H1 (cell line): ENCODE measurements around the gene CRYGN. TPM values are rescaled to one million over a fixed set of nuclear protein-coding genes. Genes with fewer than 3 reads are reported as not detected.

Source experiments
- CTCF ChIA-PET: fragments of 300-600 bp; sonication (Branson Sonifier 250); formaldehyde crosslinking; loops from one replicate; lab custom pipeline; 2021; ENCODE audit not compliant: partially characterized antibody; lab: Charles Lee
- POLR2A ChIA-PET: fragments of 300-600 bp; sonication (Branson Sonifier 250); formaldehyde crosslinking; loops from one replicate; lab custom pipeline; 2021; ENCODE audit warnings: inconsistent platforms; ENCODE audit not compliant: partially characterized antibody; lab: Charles Lee
- DNase-seq, 2 experiments: peaks; one replicate each; pipeline versions ENCODE4 v3.0.0 to v3.0.0-alpha.2; 2010 to 2022; ENCODE audit warnings: low spot score in 2 of 2, low read depth in 1 of 2, mixed read lengths in 1 of 2
- FAIRE-seq: peaks from 2 replicates; lab custom pipeline; 2011; peaks lifted over from hg19 to GRCh38; lab: Jason Lieb, UNC
- H2AFZ ChIP-seq: 2 replicates; pipeline ENCODE4 v1.8.1; 2012; ENCODE audit warnings: low read length, inconsistent platforms
- H2AK5ac ChIP-seq: 2 replicates; pipeline ENCODE4 v1.6.1; 2013; ENCODE audit warnings: low read depth, low read length
- H2BK120ac ChIP-seq: replicated peaks from 2 replicates; pipeline ENCODE3; 2013; ENCODE audit warnings: low read depth, low read length, inconsistent platforms
- H2BK12ac ChIP-seq: 2 replicates; pipeline ENCODE4 v1.6.1; 2013; ENCODE audit warnings: low read depth, low read length
- H2BK15ac ChIP-seq: 2 replicates; pipeline ENCODE4 v1.6.1; 2013; ENCODE audit warnings: low read length
- H2BK20ac ChIP-seq: 2 replicates; pipeline ENCODE4 v1.6.1; 2013; ENCODE audit warnings: low read length
- H2BK5ac ChIP-seq: 2 replicates; pipeline ENCODE4 v1.6.1; 2013; ENCODE audit warnings: low read depth, low read length
- H3K14ac ChIP-seq: 2 replicates; pipeline ENCODE4 v1.6.1; 2013; ENCODE audit warnings: inconsistent platforms; ENCODE audit not compliant: insufficient read length
- H3K18ac ChIP-seq: 2 replicates; pipeline ENCODE4 v1.6.1; 2013; ENCODE audit warnings: low read length; ENCODE audit errors: extremely low read depth
- H3K23ac ChIP-seq: 2 replicates; pipeline ENCODE4 v1.6.1; 2013; ENCODE audit warnings: inconsistent platforms; ENCODE audit not compliant: insufficient read length
- H3K23me2 ChIP-seq: 2 replicates; pipeline ENCODE4 v1.6.1; 2013; ENCODE audit warnings: low read depth, low read length
- H3K27ac ChIP-seq: 2 replicates; pipeline ENCODE4 v1.6.1; 2011; ENCODE audit warnings: low read depth, low read length, inconsistent platforms
- H3K27me3 ChIP-seq, 4 experiments: replicated peaks in 1 of 4; 1 replicate in 1 of 4; 2 replicates in 3 of 4; pipeline versions ENCODE4 v1.6.1 to v1.8.1; 2011 to 2013; ENCODE audit warnings: low read length in 3 of 4, mild to moderate bottlenecking in 3 of 4, inconsistent platforms in 2 of 4, mixed read lengths in 2 of 4, moderate library complexity in 1 of 4; ENCODE audit not compliant: control insufficient read depth in 3 of 4, insufficient read depth in 3 of 4; ENCODE audit errors: extremely low read depth in 1 of 4
- H3K36me3 ChIP-seq, 4 experiments: 2 replicates each; pipeline versions ENCODE4 v1.6.1 to v1.8.1; 2011 to 2013; ENCODE audit warnings: mild to moderate bottlenecking in 4 of 4, low read length in 3 of 4, moderate library complexity in 2 of 4, control low read depth in 1 of 4, inconsistent platforms in 1 of 4; ENCODE audit not compliant: insufficient read depth in 4 of 4, control insufficient read depth in 2 of 4
- H3K4ac ChIP-seq: replicated peaks from 2 replicates; pipeline ENCODE3; 2013; ENCODE audit warnings: low read length, low read depth, mixed read lengths, inconsistent platforms; ENCODE audit not compliant: insufficient read length
- H3K4me1 ChIP-seq, 4 experiments: replicated peaks in 1 of 4; 1 replicate in 1 of 4; 2 replicates in 3 of 4; pipeline versions ENCODE4 v1.6.1 to v1.8.1; 2011 to 2013; ENCODE audit warnings: low read length in 3 of 4, inconsistent platforms in 2 of 4, mixed read lengths in 1 of 4; ENCODE audit not compliant: insufficient read depth in 4 of 4, control insufficient read depth in 3 of 4
- H3K4me2 ChIP-seq, 2 experiments: 2 replicates each; pipeline versions ENCODE4 v1.6.1 to v1.8.1; 2011 to 2013; ENCODE audit warnings: low read depth in 2 of 2, low read length in 2 of 2, control low read depth in 1 of 2, inconsistent platforms in 1 of 2, mild to moderate bottlenecking in 1 of 2; ENCODE audit not compliant: insufficient read depth in 1 of 2
- H3K4me3 ChIP-seq, 4 experiments: fragments of 200-600, 300-600 bp in 1 of 4; sonication (generic), shearing (Covaris generic), sonication (Bioruptor Twin) in 1 of 4; 2 replicates each; pipeline versions ENCODE4 v1.5.1 to v1.8.1; 2011 to 2016; ENCODE audit warnings: low read length in 4 of 4, low read depth in 3 of 4, control low read depth in 2 of 4, inconsistent platforms in 2 of 4, mild to moderate bottlenecking in 2 of 4, mixed read lengths in 1 of 4, moderate library complexity in 1 of 4; ENCODE audit not compliant: insufficient read depth in 2 of 4; ENCODE audit errors: extremely low read depth in 1 of 4
- H3K56ac ChIP-seq: replicated peaks from 2 replicates; pipeline ENCODE3; 2013; ENCODE audit warnings: low read depth, mild to moderate bottlenecking, mixed read lengths, low read length, inconsistent platforms; ENCODE audit not compliant: insufficient read length
- H3K79me1 ChIP-seq: 2 replicates; pipeline ENCODE4 v1.6.1; 2013; ENCODE audit warnings: low read depth, low read length, control low read depth
- H3K79me2 ChIP-seq, 2 experiments: 2 replicates each; pipeline versions ENCODE4 v1.6.1 to v1.8.1; 2012 to 2013; ENCODE audit warnings: low read length in 2 of 2, mild to moderate bottlenecking in 2 of 2, inconsistent platforms in 1 of 2; ENCODE audit not compliant: insufficient read depth in 2 of 2, control insufficient read depth in 1 of 2
- H3K9ac ChIP-seq, 4 experiments: replicated peaks in 1 of 4; 1 replicate in 1 of 4; 2 replicates in 3 of 4; pipeline versions ENCODE4 v1.6.1 to v1.8.1; 2011 to 2013; ENCODE audit warnings: low read depth in 3 of 4, low read length in 3 of 4, control low read depth in 2 of 4, mild to moderate bottlenecking in 2 of 4, moderate library complexity in 2 of 4, inconsistent platforms in 1 of 4; ENCODE audit errors: extremely low read depth in 1 of 4
- H3K9me3 ChIP-seq, 2 experiments: 2 replicates each; pipeline versions ENCODE4 v1.6.1 to v1.8.1; 2012 to 2013; ENCODE audit warnings: mild to moderate bottlenecking in 2 of 2, moderate library complexity in 2 of 2, control low read depth in 1 of 2, inconsistent platforms in 1 of 2, low read depth in 1 of 2, low read length in 1 of 2, mixed read lengths in 1 of 2; ENCODE audit not compliant: insufficient read depth in 2 of 2
- H4K20me1 ChIP-seq, 2 experiments: replicated peaks in 1 of 2; 2 replicates each; pipeline versions ENCODE3 to v1.8.1; 2011 to 2013; ENCODE audit warnings: inconsistent platforms in 2 of 2, low read length in 2 of 2, mild to moderate bottlenecking in 1 of 2; ENCODE audit not compliant: insufficient read depth in 2 of 2, control insufficient read depth in 1 of 2
- H4K5ac ChIP-seq: 2 replicates; pipeline ENCODE4 v1.6.1; 2013; ENCODE audit warnings: low read length, low read depth, mixed read lengths, inconsistent platforms; ENCODE audit not compliant: insufficient read length
- H4K8ac ChIP-seq: 2 replicates; pipeline ENCODE4 v1.8.0; 2013; ENCODE audit warnings: mild to moderate bottlenecking, moderate library complexity, low read length, inconsistent platforms; ENCODE audit not compliant: insufficient read depth; ENCODE audit errors: extremely low read depth
- H4K91ac ChIP-seq: replicated peaks from 2 replicates; pipeline ENCODE3; 2013; ENCODE audit warnings: low read length, mixed read lengths, inconsistent platforms; ENCODE audit not compliant: insufficient read length
- ASH2L ChIP-seq: fragments of 200-600, 300-600 bp; sonication (generic); IDR thresholded peaks from one replicate; pipeline ENCODE4 v1.7.1; 2017; ENCODE audit warnings: low read length
- ATF2 ChIP-seq: IDR thresholded peaks from 2 replicates; pipeline ENCODE4 v1.6.1; 2012; ENCODE audit warnings: low read length, inconsistent platforms
- CBX8 ChIP-seq: fragments of 300-800, 300-1000 bp; sonication (generic); IDR thresholded peaks from 2 replicates; pipeline ENCODE4 v1.7.1; 2016; ENCODE audit warnings: low read depth, low read length, borderline replicate concordance
- CHD1 ChIP-seq: IDR thresholded peaks from 2 replicates; pipeline ENCODE4 v1.6.1; 2012; ENCODE audit warnings: low read depth, low read length, improper control_type of control experiment
- EGR1 ChIP-seq: IDR thresholded peaks from 2 replicates; pipeline ENCODE4 v1.6.1; 2011; ENCODE audit warnings: low read depth, low read length, borderline replicate concordance
- EZH2 ChIP-seq: fragments of 200-600 bp; sonication (generic); IDR thresholded peaks from 2 replicates; pipeline ENCODE4 v1.7.1; 2012; ENCODE audit warnings: low read depth, mild to moderate bottlenecking, moderate library complexity, low read length, inconsistent platforms; ENCODE audit not compliant: severe bottlenecking
- GABPA ChIP-seq: IDR thresholded peaks from 2 replicates; pipeline ENCODE4 v1.6.1; 2011; ENCODE audit warnings: mild to moderate bottlenecking, low read length, moderate library complexity, borderline replicate concordance; ENCODE audit not compliant: insufficient read depth
- NANOG ChIP-seq: IDR thresholded peaks from 2 replicates; pipeline ENCODE4 v1.6.1; 2011; ENCODE audit warnings: low read length, low read depth, mild to moderate bottlenecking, inconsistent platforms; ENCODE audit not compliant: insufficient read depth, poor library complexity, severe bottlenecking
- SP1 ChIP-seq: IDR thresholded peaks from 2 replicates; pipeline ENCODE4 v1.6.1; 2011; ENCODE audit warnings: low read depth, low read length
- SP2 ChIP-seq: IDR thresholded peaks from 2 replicates; pipeline ENCODE4 v1.6.1; 2012; ENCODE audit warnings: mild to moderate bottlenecking, low read length, inconsistent platforms
- YY1 ChIP-seq: IDR thresholded peaks from 2 replicates; pipeline ENCODE4 v1.6.1; 2011; ENCODE audit warnings: low read depth, mild to moderate bottlenecking, low read length
- WGBS, 2 experiments: shearing (Covaris generic) in 1 of 2; methylation state at CpG; one replicate each; pipeline versions ENCODE4 v1.1.6 to v1.1.7; 2013 to 2015; ENCODE audit warnings: low lambda C conversion rate in 2 of 2, mixed read lengths in 2 of 2, inconsistent platforms in 1 of 2, low coverage in 1 of 2, missing lambda C conversion rate in 1 of 2; ENCODE audit not compliant: insufficient replicate concordance in 2 of 2, insufficient coverage in 1 of 2, insufficient read length in 1 of 2; ENCODE audit errors: extremely low coverage in 1 of 2, missing lambda C conversion rate in 1 of 2; 5-methylcytosine and 5-hydroxymethylcytosine counted together
- polyA plus RNA-seq, 7 experiments: library from polyadenylated mRNA; depleted of rRNA in 3 of 7; stranded (reverse) in 5 of 7; unstranded in 2 of 7; fragments of >200 nt in 5 of 7; fragments of 200-250 nt in 2 of 7; gene quantifications; 1 replicate in 5 of 7; 2 replicates in 1 of 7; 4 replicates in 1 of 7; pipeline versions ENCODE4 v1.2.1 to v1.2.3, GENCODE V29; 2011 to 2013; ENCODE audit warnings: missing spikeins in 2 of 7, mixed read lengths in 2 of 7
- total RNA-seq: library from RNA; stranded (reverse); fragmentation: NEBNext Ultra II Directional; extraction: Animal tissue kit (Norgen Biotek cat#: 25700); gene quantifications from 2 replicates; pipeline ENCODE4 v1.2.1, GENCODE V29; 2021

CRYGN gene
- total and polyA plus RNA-seq, 2 of the 8 experiments (the other 6 are each of a cell fraction or from before 2014, with no cell fraction given), result 0.98 to 1.6 TPM

- Histone ChIP-seq H2BK12ac (no peak overlapping the region), H4K8ac (no peak overlapping the region), H3K18ac (no peak overlapping the region), H3K4ac (no peak overlapping the region), H3K79me2 (no peaks in the 10 kb centered on the region), H3K27ac (no peak overlapping the region), H3K79me1 (no peaks in the 10 kb centered on the region), H2BK5ac (no peak overlapping the region), H2BK120ac (no peak overlapping the region), H3K4me1 (peaks cover 0 to 6% (median 0%) of the 10 kb centered on the region in 4 experiments; a peak in 1 of 7 replicates), H3K23ac (no peak overlapping the region), H3K23me2 (no peaks in the 10 kb centered on the region), H3K56ac (no peak overlapping the region), H2AK5ac (no peak overlapping the region), H3K27me3 (peaks cover 0 to 12% (median 9%) of the 10 kb centered on the region in 4 experiments; a peak in 3 of 7 replicates), H4K5ac (no peak overlapping the region), H2BK20ac (no peak overlapping the region)
- ChIA-PET POLR2A (no interaction called here), CTCF (interaction anchor here (1.2 kb wide), 1 partner anchor 28 kb away, joined by 3 read pairs; no protein-coding TSS in a partner anchor)
- no peak for FAIRE-seq
- no peak for TF ChIP-seq ASH2L
- no peak for TF ChIP-seq CHD1
- TF ChIP-seq NANOG, result no peak
- no peak for TF ChIP-seq GABPA
- TF ChIP-seq YY1, result no peak
- TF ChIP-seq EZH2, result no peak
- TF ChIP-seq SP1, result no peak
- no peak for TF ChIP-seq EGR1
- TF ChIP-seq ATF2, result no peak
- no peak for TF ChIP-seq SP2
- TF ChIP-seq CBX8, result no peak
- TF ChIP-seq, all 59 proteins: peak for 0
- H3K4me3 ChIP-seq, result no peak overlapping the region
- no peak overlapping the region for H4K91ac ChIP-seq
- no peak overlapping the region for H2BK15ac ChIP-seq
- H4K20me1 ChIP-seq, result no peaks in the 10 kb centered on the region
- no peak overlapping the region for H3K9ac ChIP-seq
- H3K36me3 ChIP-seq, result no peaks in the 10 kb centered on the region
- H3K9me3 ChIP-seq, result peaks cover 5 to 7% of the 10 kb centered on the region in 2 experiments; a peak in 2 of 4 replicates
- H2AFZ ChIP-seq, result no peak overlapping the region
- H3K14ac ChIP-seq, result no peak overlapping the region
- DNase-seq, result no peak
- H3K4me2 ChIP-seq, result no peak overlapping the region
- 83% methylated on average over 5 of the region's 5 CpGs; no CpG with 5 or more reads in 1 of the 2 experiments for WGBS, 2 experiments
These were observed 19.8 kb downstream of the CRYGN start for GRCh38 chr7:151420144-151420543.
